GM21723 (cell line): Measurements from ENCODE around the gene DNAH7.

Experiments
- ATAC-seq: cut with Tn5 transposase; IDR thresholded peaks from one replicate; pipeline ENCODE4 v1.9.1; 2021; ENCODE audit warnings: mild to moderate bottlenecking, moderate library complexity; ENCODE audit not compliant: unreplicated experiment

Gene DNAH7

DNA sequence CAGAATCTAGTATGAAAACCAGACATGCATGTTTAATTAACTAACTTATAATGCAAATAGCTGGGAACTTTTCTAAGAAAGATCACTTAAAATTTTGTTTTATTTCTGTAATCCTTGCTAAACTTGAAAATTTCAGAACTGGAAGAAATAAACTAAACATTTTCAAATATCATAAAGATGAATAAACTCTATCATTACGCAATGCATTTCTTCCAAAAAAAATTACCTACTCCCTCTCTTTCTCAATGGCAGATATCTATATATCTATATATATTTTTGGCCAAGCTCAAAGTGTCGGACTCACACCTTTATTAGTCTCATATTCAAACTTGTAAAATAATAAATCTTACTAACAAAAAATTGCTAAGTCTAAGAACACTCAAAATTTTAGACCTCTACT is 253.6 kb downstream of the DNAH7 start:
- ATAC-seq = no peak

DNA sequence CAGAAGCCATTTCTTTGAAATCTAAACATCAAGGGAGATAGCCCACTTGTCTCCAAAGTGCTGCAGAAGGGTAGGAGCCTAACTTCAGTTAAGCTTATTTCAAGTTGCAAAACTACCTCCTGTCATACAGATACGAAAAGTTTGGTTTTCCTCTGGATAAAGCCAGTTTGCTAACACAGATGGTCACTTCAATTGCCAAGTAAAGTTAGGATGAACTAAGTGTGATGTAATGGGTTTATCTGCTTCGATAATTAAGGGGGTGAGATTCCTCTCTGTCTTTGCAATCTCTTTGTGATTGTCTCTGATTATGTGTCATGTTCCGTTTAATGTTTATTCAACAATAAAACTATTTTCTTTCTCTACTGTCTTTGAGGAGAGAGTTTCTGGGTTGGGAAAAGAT is 255.2 kb downstream of the DNAH7 start:
- no peak for ATAC-seq

DNA sequence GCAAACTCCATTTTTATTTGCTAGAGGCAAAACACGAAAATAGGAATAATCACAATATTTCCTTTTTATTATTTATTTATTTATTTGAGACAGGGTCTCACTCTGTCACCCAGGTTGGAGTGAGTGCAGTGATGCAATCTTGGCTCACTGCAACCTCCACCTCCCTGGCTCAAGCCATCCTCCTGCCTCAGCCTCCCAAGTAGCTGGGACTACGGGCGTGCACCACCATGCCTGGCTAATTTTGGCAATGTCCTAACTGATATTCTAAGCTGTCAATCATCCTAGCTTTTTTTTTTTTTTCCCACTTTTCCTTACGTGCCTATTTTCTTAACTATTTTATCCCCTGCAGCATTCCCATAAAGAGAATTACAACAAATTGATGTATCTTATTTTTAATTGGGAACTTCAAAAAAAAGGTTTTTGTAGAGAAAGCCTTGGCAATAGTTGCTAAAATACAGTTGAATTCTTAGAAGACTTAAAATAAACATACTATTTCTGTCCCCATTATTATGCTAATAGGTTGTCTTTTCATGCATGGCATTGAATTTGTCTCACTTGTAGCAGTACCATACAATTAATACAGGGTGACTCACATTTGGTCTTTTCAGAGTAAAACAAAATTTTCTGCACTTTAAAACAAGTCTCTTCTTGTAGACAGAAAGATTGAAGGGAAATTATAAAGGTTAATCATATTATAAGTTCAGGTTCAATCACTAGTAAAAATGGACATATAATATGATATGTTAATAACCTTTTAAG is 258.1 kb downstream of the DNAH7 start:
- no peak for ATAC-seq

DNA sequence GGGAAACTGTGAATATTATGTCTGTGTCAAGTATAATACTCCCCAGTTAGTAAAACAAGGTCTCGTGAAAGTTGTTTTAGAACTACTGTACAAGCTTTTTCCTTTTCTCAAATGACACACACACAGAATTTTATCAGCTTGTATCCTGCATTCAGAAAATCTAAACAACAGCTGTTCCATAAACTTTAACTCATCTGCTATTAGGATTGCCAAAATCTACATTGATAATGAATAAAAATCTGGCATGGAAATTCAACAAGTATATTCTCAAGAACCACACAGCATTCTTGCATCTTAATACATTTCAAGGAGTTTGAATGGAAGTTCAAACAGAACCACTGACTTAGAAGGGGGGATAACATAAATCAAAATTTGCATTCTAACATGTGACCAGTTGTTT is 260.4 kb downstream of the DNAH7 start:
- no peak for ATAC-seq

DNA sequence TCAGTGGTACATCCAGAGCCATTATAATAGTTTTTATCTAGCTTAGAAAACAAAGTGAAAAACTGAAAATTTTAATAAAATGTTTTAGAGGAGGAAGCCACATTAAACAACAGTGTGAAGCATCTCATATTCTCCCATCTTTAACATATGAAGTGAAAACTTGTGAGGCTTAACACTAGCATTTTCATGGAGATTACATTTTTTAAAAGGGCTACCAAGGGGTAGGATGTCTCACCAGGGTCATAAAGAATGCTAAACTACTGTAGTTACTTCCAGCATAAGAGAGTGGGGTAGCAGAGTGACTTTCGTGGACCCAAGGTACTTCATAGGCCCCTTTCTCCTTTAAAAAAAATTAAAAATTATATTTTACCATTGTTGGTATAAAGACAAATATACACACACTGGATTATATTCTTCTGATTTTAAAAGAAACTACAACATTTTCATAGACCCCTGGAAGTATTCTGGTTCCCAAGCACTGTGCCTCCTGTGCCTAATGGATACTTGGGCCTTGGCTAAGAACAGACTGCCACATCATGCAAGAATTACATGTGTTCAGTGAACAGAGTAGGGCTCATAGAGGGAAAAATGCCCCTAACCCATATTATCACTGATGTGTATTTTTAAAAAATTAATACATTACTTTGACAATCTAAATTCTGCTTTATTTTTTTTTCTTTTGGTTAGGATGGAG is 263.2 kb downstream of the DNAH7 start:
- no peak for ATAC-seq

DNA sequence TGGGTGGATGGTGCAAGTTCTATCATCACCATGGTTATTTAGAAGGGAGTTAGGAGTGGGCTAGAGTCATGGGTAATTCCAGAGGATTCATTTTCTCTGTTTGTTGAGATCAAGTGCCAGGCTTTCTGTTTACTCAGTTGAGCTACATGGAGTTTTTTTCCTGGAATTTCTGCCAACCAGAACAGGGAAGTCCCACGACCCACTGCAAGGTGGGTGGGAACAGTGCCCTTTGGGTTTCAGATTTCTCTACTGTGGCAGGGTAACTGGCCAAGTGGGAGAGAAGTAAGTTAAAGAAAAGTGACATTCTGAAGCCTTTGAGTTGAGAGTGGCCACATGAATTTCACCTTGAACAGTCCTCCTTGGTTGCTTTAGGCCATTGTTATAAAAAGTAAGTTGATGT is 272.8 kb downstream of the DNAH7 start:
- no peak for ATAC-seq

DNA sequence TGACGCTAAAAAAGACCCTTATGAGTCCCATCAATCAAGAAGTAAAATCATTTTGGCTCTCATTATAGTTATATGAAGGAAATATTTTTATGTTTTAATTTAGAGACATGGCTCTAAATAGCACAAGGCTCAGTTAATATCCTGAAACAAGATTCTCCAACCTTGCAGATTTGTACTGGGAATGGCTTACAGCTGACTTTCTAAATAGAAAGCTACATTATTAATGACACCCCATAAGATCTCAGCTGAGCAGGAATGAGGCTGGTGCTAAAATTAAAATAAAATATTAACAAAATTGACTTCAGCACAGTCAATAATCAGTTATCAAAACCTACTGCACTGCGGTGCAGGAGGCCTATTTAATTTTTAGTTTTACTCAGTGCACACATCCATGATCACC is 274.8 kb downstream of the DNAH7 start:
- ATAC-seq = no peak

DNA sequence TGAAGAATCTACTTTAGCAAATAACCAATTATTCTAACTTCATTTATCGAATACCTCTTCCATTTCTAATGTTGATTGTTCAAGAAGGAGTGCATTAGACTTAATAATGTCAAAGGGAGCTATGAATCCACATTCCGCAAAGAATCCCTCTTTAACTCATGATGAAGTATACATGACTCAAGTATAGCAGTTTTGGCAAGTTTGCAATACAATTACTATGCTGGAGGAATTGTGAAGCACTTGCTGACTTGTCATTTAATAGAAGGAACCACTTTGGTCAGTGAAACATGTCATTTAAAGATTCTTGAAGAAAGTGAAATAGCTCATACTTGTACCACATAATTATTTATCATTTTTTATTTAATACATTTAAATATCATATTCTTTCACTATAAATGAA is 286.5 kb downstream of the DNAH7 start:
- ATAC-seq = no peak

DNA sequence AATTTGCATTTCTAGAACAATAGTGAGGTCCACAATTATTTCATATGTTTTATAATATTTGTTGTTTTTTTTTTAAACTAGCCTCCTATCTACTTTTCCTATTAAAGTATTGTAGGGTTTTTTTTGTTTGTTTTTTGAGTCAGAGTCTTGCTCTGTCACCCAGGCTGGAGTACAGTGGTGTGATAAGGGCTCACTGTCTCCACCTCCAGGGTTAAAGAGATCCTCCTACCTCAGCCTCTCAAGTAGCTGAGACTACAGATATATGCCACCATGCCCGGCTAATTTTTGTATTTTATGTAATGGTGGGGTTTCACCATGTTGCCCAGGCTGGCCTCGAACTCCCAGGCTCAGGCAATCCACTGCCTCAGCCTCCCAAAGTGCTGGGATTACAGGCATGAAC is 289.1 kb downstream of the DNAH7 start:
- ATAC-seq = no peak

DNA sequence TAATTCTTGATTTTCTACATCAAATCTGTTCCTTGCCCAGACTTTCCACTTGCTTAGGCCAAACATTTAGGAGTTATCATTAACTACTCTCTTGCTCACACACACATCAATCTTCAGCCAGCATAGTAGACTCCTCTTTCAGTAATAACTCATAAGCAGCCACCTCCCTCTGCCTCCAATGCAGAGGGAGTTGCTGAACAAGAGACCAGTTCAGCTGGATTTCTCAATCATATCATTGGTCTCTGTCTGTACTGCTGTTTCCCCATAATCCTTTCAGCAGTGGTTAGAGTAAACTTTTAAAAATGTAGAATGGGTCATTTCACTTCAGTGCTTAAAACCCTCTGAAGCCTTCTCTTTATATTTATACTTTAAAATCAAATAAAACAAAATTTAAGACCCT is 298.7 kb downstream of the DNAH7 start:
- no peak for ATAC-seq

DNA sequence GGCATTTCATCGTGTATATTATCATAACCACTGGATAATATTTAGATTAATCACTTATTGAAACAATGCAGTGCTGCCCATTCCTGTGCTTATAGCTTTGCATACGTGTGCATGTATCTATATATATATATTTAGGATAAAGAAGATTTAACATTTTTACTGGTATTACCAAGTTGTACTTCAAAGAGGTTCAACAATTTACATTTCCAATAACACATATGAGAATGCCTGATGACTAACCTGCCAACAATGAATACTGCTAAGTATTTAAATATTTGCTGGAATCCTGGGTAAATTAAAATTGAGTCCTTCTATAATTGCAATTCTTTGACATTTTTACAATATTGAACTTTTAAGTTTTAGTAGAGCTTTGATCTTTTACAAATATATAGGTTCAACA is 300.2 kb downstream of the DNAH7 start:
- ATAC-seq = no peak

DNA sequence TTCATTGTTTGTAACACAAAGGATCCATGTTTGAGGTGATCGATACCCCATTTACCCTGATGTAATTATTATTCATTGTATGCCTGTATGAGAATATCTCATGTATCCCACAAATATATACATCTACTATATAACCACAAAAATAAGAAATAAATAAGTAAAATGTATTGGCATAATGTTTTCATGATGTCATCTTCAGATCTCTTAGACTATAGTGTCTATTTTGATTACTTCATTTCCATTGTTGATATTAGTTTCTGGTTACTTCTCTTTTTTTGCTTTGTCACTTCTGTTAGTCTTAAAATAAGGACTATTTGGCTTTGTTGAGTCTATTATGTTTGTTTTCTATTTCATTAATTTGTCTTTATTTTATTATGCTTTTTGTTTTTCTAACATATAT is 301.9 kb downstream of the DNAH7 start:
- no peak for ATAC-seq

DNA sequence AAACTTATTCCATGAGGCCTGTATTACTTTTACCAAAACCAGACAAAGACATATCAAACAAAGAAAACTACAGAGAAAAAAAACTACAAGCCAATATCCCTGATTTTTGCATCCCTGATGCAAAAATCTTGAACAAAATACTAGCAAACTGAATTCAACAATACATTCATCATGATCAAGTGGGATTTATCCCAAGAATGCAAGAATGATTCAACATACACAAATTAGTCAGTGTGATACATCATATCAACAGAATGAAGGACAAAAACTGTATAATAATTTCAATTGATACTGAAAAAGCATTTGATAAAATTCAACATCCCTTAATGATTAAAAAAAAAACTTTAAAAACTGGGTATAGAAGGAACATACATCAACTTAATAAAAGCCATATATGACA is 304.8 kb downstream of the DNAH7 start:
- ATAC-seq = no peak

DNA sequence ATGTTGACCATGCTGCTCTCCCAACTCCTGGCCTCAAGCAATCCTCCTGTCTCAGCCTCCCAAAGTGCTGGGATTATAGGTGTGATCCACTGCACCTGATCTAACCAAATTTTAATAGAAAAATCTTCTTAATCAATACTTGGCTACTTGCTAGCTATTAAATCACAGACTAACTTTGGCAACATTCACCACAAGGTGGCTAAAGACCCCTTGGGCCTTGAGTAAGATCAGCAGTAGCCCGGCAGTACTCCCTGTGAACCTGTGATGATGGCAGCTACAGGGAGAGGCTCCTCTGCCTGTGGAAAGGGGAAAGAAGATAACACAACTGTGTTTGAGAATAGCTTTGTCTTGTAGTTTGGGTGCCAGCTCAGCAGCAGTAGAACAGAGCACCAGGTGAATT is 308.8 kb downstream of the DNAH7 start:
- no peak for ATAC-seq

DNA sequence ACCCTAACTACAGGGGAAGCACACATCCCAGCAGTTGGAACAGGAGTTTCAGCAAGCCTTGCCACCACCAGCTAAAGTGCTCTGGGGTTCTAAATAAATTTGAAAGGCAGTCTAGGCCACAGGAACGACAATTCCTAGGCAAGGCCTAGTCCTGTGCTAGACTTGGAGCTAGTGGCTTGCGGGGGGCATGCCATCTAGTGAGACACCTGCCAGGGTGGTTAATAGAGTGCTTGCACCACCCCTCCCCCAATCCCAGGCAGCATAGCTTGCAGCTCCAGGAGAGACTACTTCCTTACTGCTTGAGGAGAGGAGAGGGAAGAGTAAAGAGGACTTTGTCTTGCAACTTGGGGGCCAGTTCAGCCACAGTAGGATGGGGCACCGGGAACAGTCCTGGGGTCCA is 309.8 kb downstream of the DNAH7 start:
- no peak for ATAC-seq

DNA sequence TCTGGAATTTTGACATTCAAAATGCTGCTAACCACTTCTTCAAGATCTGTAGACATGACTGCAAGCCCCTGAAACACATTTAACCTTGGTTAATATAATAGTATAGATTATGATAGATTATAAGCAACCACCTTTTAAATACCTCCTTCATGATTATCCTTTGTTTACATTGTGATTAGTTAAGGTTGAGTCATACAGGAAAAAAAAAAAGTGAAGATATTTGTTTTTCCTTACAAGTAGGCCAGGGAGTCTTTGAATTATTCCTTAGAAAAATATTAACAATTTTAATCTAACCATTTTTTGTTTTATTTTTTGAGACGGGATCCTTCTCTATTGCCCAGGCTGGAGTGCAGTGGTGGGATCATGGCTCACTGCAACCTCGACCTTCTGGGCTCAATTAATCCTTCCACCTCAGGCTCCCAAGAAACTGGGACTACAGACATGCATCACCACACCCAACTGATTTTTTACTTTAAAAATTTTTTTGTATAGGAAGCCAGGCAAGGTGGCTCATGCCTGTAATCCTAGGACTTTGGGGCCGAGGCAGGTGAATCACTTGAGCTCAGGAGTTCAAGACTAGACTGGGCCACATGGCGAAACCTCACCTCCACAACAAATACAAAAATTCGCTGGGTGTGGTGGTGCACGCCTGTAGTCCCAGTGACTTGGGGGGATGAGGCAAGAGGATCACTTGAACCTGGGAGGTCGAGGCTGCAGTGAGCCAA is 312.3 kb downstream of the DNAH7 start:
- no peak for ATAC-seq

DNA sequence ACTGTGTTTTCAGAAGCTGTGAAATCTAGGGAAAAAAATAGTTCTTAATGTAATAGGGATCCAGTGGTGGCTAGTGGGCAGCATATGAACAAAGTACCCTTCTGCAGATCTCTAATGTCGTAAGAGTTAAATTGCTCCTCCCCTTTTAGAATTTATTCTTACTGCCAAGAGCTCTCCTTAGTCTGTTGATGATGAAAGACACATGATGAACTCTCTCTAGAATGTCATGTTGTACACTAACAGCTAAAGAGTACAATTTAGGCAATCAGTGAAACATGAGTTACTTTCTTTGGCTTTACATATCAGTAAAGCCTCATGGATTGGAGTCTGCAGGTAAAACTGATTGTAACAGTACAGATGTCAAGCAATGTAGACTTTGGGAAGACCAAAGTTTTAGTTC is 327.4 kb downstream of the DNAH7 start:
- ATAC-seq = no peak

DNA sequence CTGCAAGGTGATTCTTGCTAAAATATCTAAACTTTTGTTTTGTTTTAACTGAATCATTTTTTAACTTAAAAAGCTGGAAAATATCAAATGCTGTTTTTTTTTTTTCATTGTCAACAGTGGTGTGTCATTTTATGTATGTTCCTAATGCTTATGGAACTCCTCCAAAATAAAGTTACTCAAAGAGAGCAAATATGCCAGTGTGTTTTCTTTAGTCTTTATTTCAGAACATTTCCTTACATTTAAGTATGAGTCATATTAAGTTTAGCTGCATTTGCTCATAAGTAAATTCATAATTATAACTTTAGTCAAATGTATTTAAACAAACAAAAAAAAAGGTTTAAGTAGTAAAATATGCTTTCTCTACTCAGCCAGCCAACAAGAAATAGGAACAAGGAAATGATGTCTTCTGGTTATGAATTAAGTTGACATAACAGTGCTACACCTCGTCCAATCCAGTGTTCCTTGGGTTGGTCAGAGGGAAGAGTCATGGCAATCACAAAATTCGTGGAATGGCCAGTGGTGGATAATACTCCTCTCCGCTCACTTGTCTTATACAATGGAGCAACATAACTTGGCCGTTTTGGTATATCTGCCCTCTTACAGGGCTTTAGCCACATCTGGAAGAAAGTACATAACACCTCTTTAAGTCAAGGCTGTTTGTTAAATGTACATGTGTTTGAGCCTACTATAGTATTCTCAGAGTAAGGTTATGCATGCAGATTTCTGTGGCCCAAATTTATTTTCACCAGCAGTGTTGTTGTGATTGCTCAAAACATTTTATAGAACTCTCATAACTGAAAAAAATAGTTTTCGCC is 330.9 kb downstream of the DNAH7 start:
- no peak for ATAC-seq

DNA sequence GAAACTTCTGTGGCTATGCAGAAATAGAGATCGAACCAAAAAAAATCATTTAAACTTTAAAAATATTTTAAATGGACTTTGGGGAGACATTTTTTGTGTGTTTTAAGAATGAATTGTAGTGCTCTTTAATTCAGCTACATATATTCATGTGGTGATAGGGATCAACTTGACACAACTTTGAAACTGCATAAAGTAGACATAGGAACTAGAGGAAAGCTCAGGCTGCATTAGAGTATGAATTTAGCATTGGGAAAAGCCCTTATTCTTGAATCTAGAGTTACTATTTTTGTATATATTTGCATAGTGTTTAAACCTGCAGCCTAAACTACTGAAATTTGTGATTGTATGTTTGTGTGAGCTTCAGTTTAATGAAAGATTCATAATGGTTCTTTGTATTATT is 333.3 kb downstream of the DNAH7 start:
- no peak for ATAC-seq

DNA sequence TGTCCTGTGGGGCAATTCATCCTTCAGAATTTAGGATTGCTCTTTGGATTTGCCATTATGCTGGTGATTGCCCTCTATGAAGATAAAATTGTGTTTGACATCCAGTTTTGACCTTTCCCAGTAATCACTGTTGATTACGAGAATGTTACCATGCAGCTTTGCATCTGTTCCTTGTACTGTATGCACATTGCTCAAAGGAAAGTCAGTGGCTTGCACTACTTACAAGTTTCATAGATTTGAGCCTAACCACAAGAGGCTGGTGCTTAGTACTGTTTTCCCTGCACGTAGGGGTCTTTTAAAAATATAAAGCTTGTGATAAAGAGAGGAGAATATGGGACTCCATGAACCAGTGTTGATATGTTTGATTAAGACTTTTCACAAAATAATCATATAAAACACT is 333.7 kb downstream of the DNAH7 start:
- ATAC-seq = no peak

DNA sequence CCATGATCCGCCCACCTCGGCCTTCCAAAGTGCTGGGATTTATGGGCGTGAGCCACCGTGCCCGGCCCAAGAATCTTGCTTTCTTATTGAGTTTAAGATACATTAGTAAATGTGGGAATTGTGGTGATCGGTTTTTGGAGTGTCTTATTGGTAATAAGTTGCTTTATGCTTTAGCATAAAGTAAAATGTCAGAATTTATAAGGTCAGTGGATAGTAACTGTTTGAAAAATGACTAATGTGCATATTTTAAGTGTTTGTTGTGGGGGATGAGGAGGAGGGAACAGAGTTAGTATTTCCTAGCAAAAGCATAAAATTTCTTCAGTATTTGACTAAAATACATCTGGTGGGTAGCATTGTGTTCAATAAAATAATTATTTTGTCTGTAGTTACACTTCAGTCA is 334.2 kb downstream of the DNAH7 start:
- ATAC-seq = no peak
